ENCODE results near the gene MED4.

The MED4 gene

GRCh38 chr13:48028066-48028465 lies 66.8 kb downstream of the MED4 start:
- DNase-seq, result no peak
